Activated B cell treated with CpG ODN at 0.5 μM for 24 hours (primary cell): ENCODE results near the gene HAX1. TPM values are rescaled to one million over a fixed set of nuclear protein-coding genes. Genes with fewer than 3 reads are reported as not detected.
A peak's percentile ranks its signal among the peaks of the same experiment; 100 is the strongest.
"Not testable (repeated sequence)": the region's sequence is repeated elsewhere in the genome, so short reads cannot be mapped to it uniquely, and the experiment has no call there.

Experiments used
- ATAC-seq: fragments of 200-7000 bp; cut with Tn5 transposase; one replicate; pipeline ENCODE4 v1.10.0; 2021; ENCODE audit warnings: low read depth, mild to moderate bottlenecking, moderate library complexity
- CTCF ChIA-PET: fragments of 350-600 bp; sonication (Branson Sonifier 250); formaldehyde crosslinking; loops from one replicate; lab custom pipeline; 2021; ENCODE audit warnings: antibody characterized with exemption; lab: Charles Lee
- POLR2A ChIA-PET: fragments of 350-600 bp; sonication (Branson Sonifier 250); formaldehyde crosslinking; loops from one replicate; lab custom pipeline; 2021; ENCODE audit warnings: antibody characterized with exemption; lab: Charles Lee
- DNase-seq: peaks from one replicate; pipeline ENCODE4 v3.0.0; 2022
- H3K27ac Mint-ChIP-seq: one replicate; pipeline ENCODE4 v1.8.0; 2020; ENCODE audit warnings: mixed read lengths
- H3K27me3 Mint-ChIP-seq: one replicate; pipeline ENCODE4 v1.8.0; 2021; ENCODE audit warnings: mixed read lengths
- H3K36me3 Mint-ChIP-seq: one replicate; pipeline ENCODE4 v1.8.0; 2021; ENCODE audit warnings: low read depth, mixed read lengths
- H3K4me1 Mint-ChIP-seq: one replicate; pipeline ENCODE4 v1.8.0; 2021; ENCODE audit warnings: mixed read lengths
- H3K4me3 Mint-ChIP-seq: one replicate; pipeline ENCODE4 v1.8.0; 2020; ENCODE audit warnings: mild to moderate bottlenecking, mixed read lengths
- H3K9me3 Mint-ChIP-seq: one replicate; pipeline ENCODE4 v1.8.0; 2020; ENCODE audit warnings: mixed read lengths
- CTCF ChIP-seq: fragments of 200-600 bp; IDR thresholded peaks from one replicate; pipeline ENCODE4 v1.8.0; 2022; ENCODE audit warnings: antibody characterized with exemption, mild to moderate bottlenecking
- intact Hi-C: fragments of 100-400 bp; cut with micrococcal nuclease; formaldehyde crosslinking; loops from one replicate; pipeline ENCODE4 v1.15.1; 2024
- total RNA-seq: library from RNA; stranded (reverse); gene quantifications from 2 replicates; pipeline ENCODE4 v1.2.3, GENCODE V29; 2022

HAX1 gene
- total RNA-seq, 1 donor from 2014 or later, result 89.4 TPM

- ATAC-seq (no peak), DNase-seq (no peak)
- intact Hi-C loops, result loop anchor here (1.0 to 2.0 kb wide), 17 partner anchors 51 to 762 kb away; partner anchors contain the start of genes CRTC2, DENND4B, GATAD2B and RPS27
- H3K4me3 Mint-ChIP-seq, result peak overlapping the region; percentile 96
- POLR2A ChIA-PET, result interaction anchor here (0.5 to 2.2 kb wide), 9 partner anchors 53 to 295 kb away, joined by 3 to 14 read pairs (median 4); partner anchors contain the start of genes JTB, RPS27 and UBAP2L
- TF ChIP-seq CTCF, result no peak
- peaks cover 39% of the 10 kb centered on the region for H3K4me1 Mint-ChIP-seq
- peaks cover 65% of the 10 kb centered on the region for H3K36me3 Mint-ChIP-seq
- no peaks in the 10 kb centered on the region for H3K9me3 Mint-ChIP-seq
- CTCF ChIA-PET, result interaction anchor here (0.5 to 3.5 kb wide), 4 partner anchors 55 to 675 kb away, joined by 3 to 24 read pairs (median 4); no protein-coding TSS in a partner anchor
- H3K27ac Mint-ChIP-seq, result peak overlapping the region; percentile 97
- H3K27me3 Mint-ChIP-seq, result no peaks in the 10 kb centered on the region
Measured at GRCh38 chr1:154272999-154273563, 652 bp downstream of the HAX1 start.

- Mint-ChIP-seq H3K27me3 (no peaks in the 10 kb centered on the region), H3K9me3 (no peaks in the 10 kb centered on the region), H3K4me1 (peaks cover 29% of the 10 kb centered on the region), H3K27ac (no peak overlapping the region), H3K36me3 (peaks cover 37% of the 10 kb centered on the region), H3K4me3 (no peak overlapping the region)
- no peak for TF ChIP-seq CTCF
- intact Hi-C loops, result no loop called here
- no peak for DNase-seq
- CTCF ChIA-PET, result interaction anchor here (2.8 kb wide), 1 partner anchor 58 kb away, joined by 15 read pairs; no protein-coding TSS in a partner anchor
- ATAC-seq, result no peak
- POLR2A ChIA-PET, result no interaction called here
Measured at GRCh38 chr1:154276797-154277196, 4.4 kb downstream of the HAX1 start.

GRCh38 chr1:154287591-154287990 lies 15.2 kb downstream of the HAX1 start:
- H3K4me3 Mint-ChIP-seq, DNase-seq, H3K9me3 Mint-ChIP-seq, H3K27ac Mint-ChIP-seq, CTCF ChIA-PET, intact Hi-C loops, H3K4me1 Mint-ChIP-seq, POLR2A ChIA-PET, H3K27me3 Mint-ChIP-seq, ATAC-seq, H3K36me3 Mint-ChIP-seq: not testable (repeated sequence)

- Mint-ChIP-seq H3K4me3 (no peak overlapping the region), H3K27me3 (peaks cover 7% of the 10 kb centered on the region), H3K36me3 (no peaks in the 10 kb centered on the region), H3K9me3 (peaks cover 5% of the 10 kb centered on the region), H3K4me1 (no peaks in the 10 kb centered on the region), H3K27ac (no peak overlapping the region)
- CTCF ChIA-PET, result no interaction called here
- POLR2A ChIA-PET, result no interaction called here
- no peak for ATAC-seq
- TF ChIP-seq CTCF, result no peak
- no peak for DNase-seq
- intact Hi-C loops, result no loop called here
Measured at GRCh38 chr1:154288661-154289060, 16.2 kb downstream of the HAX1 start.

- Mint-ChIP-seq H3K27me3 (peaks cover 9% of the 10 kb centered on the region), H3K36me3 (peaks cover 4% of the 10 kb centered on the region), H3K27ac (no peak overlapping the region), H3K4me1 (no peaks in the 10 kb centered on the region), H3K9me3 (peaks cover 7% of the 10 kb centered on the region), H3K4me3 (no peak overlapping the region)
- DNase-seq, result no peak
- POLR2A ChIA-PET, result interaction anchor here (0.6 kb wide), 1 partner anchor 17 kb away, joined by 6 read pairs; no protein-coding TSS in a partner anchor
- intact Hi-C loops, result no loop called here
- no peak for TF ChIP-seq CTCF
- CTCF ChIA-PET, result no interaction called here
- no peak for ATAC-seq
Measured at GRCh38 chr1:154290921-154291320, 18.5 kb downstream of the HAX1 start.
